ENCODE data around the gene TBX18.

- TF ChIP-seq RAD21 (IDR thresholded peaks at IDR 0.05; ENCODE audit: low read depth) (no peak), EP300 (IDR thresholded peaks at IDR 0.05; ENCODE audit: borderline replicate concordance) (no peak), TAF1 (IDR thresholded peaks at IDR 0.05; ENCODE audit: low read depth) (no peak), YY1 (IDR thresholded peaks at IDR 0.05; ENCODE audit: low read depth) (no peak), MAX (IDR thresholded peaks at IDR 0.05) (no peak), CEBPB (IDR thresholded peaks at IDR 0.05) (no peak), REST (IDR thresholded peaks at IDR 0.05; ENCODE audit: low read depth) (no peak), FOXM1 (IDR thresholded peaks at IDR 0.05; ENCODE audit: borderline replicate concordance, low read depth) (no peak), ZBTB7A (IDR thresholded peaks at IDR 0.05; ENCODE audit: low read depth) (no peak), NFIC (IDR thresholded peaks at IDR 0.05) (peak; percentile 46), EGR1 (IDR thresholded peaks at IDR 0.05) (no peak)
Measured at GRCh38 chr6:84652356-84653026, 111.9 kb downstream of the TBX18 start.
